GM19463 (cell line): ENCODE results near the gene SEC23B.
"Not testable (repeated sequence)": the region's sequence is repeated elsewhere in the genome, so short reads cannot be mapped to it uniquely, and the experiment has no call there.

ENCODE experiments used
- ATAC-seq: cut with Tn5 transposase; IDR thresholded peaks from one replicate; pipeline ENCODE4 v1.9.1; 2021; ENCODE audit warnings: mild to moderate bottlenecking, moderate library complexity; ENCODE audit not compliant: unreplicated experiment

Gene SEC23B

DNA sequence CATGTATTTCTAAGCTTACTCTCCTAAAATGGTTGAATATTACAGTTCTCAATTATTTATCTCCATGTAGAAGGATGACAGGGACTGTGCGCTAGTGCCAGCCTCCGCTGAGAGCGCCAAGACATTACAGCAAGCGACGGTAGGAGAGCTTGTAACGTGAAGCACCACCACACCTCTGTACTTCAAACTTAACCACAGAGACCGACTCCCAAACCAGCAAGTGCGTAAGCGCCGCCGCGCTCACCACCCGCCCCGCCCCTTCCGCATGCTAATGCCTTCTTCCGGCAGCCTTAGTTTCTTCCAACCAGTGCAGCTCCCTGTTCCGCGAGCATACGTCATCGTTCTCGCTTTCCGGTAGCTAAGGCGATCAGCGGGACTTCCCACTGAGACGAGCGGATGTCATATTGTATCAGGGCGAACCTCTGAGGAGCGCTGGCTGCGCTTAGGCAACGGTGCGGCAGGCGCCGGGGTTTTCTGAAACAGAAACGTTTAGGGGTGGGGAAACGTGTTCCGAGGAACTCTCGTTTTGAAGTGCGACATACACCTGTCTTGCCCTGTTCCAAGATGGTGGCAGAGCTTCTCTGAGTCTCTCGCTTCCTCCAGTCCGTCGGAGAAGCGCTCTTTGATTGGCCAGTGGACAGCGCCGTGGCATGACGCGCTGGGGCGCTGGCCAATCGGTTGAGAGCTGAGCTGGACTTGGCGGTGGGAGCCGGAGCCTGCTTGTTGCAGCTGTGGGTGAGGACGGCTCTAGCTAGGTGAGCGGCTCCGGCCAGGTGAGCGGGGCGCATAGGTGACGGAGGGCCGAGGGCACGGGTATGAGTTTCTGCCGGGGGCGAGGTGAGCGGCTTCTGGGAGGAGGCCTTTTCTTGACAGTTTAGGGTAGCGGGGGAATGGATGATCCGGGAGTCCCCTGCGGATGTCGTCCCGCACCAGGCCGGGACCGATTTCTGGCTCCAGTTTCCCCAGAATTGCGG, at the start of gene SEC23B:
TSS of gene SEC23B (plus strand) at position 723 of the 974 bp plus-strand sequence. CDS start 2,896 bp downstream, outside the sequence.
- peak; percentile 93 for ATAC-seq

DNA sequence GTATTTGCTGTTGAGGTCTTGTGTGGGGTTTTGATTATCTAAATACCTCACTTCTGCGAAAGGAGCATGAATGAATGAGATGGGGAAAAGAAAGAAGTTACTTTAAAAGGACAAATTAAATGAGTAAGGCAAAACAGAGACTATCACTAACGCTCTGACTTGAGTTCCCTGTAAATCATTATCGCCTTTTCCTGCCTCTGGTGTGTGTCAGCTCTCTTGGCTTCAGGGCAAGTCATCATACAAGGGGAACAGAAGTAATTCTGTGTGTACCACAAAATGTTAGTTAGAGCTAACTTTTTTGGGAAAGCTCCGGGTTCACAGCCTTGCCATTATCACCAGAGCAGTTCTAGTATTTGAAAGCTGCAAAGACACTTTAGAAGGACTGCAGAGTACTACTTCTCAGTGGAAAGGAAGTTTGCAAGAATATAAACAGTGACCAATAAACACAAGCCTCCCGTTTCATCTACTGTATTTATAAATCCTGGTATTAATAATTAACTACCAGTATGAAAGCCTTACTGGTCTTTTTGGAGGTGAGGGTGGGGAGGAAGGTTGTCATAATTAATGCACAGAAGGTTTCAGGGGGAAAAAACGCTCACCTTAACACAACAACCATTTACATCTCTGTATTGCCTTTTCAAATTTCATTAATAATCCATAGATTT, 42.1 kb upstream of the SEC23B start:
- ATAC-seq = peak; percentile 25

DNA sequence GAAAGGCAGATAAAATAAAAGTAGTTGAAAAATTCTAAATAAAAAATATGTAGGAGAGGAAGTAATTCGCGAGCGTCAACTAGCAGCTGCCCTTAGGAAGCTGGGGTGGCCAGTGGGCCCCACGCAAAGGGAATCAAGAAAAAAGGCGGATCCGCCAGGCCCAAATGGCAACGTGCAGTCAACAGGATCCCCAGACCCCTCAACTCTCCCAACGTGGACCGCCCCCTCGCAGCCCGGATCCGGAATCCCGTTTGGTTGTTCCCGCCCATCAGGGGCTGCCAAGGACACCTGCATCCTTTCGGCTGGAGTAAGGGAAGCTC, 41.2 kb upstream of the SEC23B start:
- ATAC-seq = peak; percentile 28

DNA sequence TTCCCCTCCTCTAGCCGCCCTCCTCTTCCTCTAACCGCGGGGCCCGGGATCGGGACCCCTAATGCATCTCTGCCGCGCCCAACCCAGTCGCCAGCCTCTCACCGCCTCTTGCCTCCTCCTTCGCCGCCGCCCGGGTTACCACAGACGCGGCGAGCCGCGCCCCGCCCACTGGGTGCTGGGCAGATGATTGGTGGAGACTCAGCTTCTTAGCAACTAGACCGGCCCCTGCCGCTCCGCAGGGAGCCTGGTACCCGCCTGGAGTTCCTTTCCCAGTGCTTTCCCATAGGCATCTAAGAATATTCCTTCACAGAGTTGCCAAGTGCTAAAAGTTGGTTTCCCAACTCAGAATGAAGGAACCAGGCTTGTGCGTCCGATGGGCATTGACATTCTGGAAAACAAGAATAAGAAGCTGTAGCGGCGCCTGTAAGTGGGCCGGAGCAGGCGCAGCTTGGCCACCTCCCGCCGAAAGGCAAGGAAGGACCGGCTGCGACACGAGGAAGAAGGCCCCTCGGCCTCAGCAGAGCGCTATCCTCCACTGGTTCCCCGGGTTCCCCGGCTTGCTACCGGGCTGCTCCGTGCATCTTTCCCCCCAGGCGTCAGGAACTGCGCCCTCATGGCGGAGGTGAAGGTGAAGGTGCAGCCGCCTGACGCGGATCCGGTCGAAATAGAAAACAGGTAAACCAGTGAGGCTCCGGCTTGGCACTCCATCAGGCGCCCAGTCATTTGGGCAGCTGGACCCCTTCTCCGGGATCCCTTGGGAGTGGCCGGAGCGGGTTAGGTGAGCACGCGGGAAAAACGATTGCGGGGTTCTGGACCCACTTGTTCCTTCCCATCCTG, 40.6 kb upstream of the SEC23B start, which contains the start of the genes DZANK1 and POLR3F:
TSS of gene DZANK1 (minus strand) at position 137 of the 837 bp plus-strand sequence. CDS start 1,672 bp downstream, outside the sequence.
TSS of gene POLR3F (plus strand) at position 497 of the 837 bp plus-strand sequence. CDS start at position 614, 117 bp downstream.
- peak; percentile 96 for ATAC-seq

DNA sequence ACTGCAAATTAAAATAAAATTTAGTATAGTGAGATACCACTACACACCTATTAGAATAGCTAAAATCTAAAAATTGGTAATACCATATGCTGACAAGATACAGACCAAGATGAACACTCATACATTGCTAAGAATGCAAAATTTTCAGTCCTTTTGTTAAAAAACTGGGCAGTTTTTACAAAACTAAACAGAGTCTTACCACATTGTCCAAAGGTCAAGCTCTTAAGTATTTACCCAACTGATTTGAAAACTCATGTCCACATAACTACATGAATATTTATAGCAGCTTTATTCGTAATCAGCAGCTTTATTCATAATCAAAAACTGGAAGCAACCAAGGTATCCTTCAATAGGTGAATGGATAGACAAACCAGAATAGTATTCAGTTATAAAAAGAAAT, 30.5 kb upstream of the SEC23B start:
- no peak for ATAC-seq

DNA sequence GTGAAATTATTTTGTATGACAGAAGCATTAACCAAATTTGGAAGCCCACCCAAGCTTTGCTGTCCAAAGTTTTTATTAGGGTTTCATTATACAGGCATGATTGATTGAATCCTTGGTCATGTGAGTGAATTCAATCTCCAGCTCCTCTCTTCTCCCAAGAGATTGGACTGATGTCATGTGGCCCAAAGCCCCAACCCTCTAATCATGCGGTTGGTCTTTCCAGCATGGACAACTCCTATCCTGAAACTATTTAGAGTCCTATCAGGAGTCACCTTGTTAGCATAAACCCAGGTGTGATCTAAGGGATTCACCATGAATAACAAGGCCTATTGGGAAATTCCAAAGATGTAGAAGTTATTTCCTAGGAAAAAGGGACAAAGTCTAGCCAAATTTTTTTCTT, 29.9 kb upstream of the SEC23B start:
- ATAC-seq = no peak

DNA sequence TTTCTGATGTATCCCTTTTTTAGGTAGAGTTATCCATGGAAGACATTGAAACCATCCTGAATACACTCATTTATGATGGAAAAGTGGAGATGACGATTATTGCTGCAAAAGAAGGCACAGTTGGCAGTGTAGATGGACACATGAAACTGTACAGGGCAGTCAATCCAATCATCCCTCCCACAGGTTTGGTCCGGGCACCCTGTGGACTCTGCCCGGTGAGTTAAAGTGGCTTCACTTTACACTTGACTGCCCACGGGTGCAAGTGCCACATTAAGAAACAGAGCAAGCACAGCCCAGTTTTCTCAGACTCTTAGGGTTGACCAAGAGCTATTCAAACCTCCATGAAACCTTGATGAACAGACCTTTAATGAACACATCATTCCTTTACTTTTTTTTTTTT, 26.1 kb upstream of the SEC23B start:
- ATAC-seq = no peak

DNA sequence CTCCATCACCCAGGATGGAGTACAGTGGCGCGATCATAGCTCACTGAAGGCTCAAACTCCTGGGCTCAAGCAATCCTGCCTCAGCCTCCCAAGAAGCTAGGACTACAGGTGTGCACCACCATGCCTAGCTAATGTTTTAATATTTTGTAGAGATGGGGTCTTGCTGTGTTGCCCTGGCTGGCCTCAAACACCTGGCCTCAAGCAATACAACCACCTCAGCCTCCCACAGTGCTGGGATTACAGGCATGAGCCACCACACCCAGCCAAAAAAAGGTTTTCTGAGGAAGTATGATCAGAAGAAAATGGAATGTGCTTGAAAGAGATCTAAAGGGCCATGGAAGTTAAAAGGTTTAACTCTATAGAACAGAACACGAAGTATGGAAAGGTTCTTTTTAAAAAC, 19.4 kb upstream of the SEC23B start:
- no peak for ATAC-seq

DNA sequence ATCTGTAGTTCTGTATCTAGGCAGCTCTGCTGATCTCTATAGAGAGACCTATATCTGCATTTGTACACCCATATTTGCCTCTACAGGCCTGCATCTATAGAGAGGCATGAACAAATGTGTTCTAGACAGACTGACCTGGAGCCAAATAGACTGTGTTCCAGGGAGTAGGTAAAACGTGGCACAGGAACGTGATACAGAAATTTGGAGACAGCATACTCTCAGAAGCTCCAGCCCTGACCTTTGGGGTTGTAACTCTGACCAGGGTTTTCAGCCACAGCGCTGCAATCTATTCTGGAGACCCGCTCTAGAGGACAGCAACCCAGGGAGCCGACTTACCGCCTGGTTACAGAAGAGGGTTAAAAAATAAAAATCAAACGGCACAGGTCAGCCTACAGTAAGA, 11.7 kb upstream of the SEC23B start:
- no peak for ATAC-seq

DNA sequence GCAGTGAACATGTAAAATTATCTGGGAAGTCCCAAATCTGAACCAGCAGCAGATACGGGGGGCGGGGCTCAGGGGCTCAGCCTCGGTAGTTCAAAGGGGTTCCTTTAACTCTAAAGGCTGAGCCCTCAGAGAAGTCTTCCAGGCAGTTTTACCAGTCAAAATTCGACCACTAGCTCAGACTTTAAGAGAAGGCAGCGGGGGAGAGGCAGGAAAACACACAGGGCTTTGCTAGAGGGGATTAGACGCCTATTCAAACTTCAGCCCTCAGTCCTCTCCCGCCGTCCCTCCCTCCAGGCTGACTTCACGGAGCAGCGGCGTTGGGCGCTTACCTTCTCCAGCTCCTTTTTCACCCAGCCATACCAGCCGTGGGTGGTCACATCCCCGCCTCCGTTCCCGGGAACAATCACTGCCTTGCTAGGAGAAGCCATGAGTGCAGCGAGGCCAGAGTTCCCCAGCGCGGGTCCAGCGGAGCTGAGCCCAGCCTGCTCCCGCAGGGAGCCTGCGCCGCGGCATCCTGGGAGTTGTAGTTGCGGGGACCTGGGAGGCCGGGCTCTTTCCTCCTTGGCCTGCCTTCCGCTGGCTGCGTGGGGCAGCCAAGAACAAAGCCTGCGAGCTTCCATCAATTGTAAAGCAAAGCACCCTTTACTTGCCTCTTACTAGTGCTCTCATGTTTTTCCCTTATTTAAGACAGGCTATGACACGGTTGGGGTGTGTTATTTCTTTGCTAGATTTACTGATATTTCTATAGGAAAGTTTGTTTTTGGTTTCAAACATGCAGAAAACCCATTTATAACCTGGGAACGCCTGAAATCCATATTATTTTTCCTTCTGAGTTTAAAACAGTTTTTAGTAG, 10.8 kb upstream of the SEC23B start, which contains the start of gene RBBP9:
TSS of gene RBBP9 (minus strand) at position 486 of the 853 bp plus-strand sequence. CDS start at position 428, 58 bp downstream.
- ATAC-seq = peak; percentile 99

DNA sequence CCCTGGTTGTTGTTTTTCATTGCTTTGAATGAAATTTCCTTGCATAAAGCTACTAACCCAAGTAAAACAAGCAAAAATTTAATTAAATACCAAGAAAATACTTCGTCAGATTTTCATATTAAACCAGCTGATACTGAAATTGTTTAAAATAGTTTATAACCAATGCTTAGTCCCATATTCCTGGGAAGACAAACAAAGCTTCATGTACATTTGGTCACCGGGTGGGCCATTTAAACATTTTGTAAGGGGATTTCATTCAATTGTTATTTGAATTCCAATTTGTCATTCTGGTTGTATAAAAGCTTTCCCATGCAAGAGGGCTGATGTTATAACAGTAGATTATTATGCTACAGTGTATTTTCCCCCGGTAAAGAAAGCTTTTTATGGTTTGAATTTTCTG, 10.1 kb upstream of the SEC23B start:
- no peak for ATAC-seq

DNA sequence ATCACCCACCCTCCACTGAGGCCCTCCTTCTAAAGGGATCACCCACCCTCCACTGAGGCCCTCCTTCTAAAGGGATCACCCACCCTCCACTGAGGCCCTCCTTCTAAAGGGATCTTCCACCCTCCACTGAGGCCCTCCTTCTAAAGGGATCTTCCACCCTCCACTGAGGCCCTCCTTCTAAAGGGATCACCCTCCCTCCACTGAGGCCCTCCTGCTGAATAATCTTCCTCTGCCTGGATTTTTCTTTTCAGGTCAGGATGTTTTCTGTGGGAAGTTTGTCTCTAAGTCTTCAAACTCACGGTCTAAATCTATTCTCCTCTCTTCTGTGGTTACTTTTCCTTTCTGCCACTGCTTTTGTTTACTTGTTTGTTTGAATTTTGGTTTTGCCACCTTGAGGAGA, 6.1 kb upstream of the SEC23B start:
- not testable (repeated sequence) for ATAC-seq

DNA sequence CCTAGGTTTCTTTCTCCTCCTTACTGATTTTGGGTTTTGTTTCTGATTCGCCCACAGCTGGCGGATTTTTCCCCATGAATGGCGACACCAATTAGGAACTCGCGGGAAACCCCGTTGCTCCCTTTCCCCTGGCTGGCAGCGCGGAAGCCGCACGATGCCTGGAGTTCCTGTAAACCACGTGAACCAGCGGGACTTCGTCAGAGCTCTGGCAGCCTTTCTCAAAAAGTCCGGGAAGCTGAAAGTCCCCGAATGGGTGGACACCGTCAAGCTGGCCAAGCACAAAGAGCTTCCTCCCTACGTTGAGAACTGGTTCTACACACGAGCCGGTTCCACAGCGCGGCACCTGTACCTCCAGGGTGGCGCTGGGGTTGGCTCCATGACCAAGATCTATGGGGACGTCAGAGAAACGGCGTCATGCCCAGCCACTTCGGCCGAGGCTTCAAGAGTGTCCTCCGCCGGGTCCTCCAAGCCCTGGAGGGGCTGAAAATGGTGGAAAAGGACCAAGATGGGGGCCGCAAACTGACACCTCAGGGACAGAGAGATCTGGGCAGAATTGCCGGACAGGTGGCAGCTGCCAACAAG, 3.2 kb upstream of the SEC23B start:
- no peak for ATAC-seq

DNA sequence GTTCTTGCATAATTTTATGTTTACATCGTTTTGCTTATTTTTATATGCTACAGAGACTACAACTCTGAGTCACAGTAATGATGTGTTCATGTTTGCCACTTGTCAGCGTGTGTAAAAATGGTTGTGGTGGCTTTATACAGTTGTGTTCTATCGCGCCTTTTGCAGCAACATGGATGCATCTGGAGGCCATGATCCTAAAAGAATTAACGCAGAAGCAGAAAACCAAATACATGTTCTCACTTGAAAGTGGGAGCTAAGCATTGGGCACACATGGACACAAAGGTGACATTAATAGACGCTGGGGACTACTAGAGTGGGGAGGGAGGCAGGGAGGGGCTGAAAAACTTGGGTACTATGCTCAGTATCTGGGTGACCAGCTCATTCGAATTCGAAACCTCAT, 996 bp upstream of the SEC23B start:
- no peak for ATAC-seq

DNA sequence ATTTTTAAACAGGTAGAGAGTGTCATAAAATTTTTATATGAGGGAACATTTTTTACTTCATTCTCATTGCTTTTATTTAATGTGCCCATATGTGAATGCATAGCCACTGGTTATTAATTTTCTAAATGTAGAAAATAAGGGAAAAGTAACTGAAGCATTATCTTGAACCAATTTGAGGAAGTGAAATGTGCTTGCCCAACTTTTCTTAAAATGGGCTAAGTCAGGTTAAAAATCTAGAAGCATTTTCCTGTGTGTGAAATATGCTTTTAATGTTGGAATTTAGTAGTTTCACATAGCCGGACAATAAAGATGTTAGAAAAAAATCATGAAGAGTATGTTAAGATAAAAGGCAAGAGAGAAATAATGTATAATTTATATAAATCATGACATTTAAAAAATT, 3.8 kb downstream of the SEC23B start:
- no peak for ATAC-seq

DNA sequence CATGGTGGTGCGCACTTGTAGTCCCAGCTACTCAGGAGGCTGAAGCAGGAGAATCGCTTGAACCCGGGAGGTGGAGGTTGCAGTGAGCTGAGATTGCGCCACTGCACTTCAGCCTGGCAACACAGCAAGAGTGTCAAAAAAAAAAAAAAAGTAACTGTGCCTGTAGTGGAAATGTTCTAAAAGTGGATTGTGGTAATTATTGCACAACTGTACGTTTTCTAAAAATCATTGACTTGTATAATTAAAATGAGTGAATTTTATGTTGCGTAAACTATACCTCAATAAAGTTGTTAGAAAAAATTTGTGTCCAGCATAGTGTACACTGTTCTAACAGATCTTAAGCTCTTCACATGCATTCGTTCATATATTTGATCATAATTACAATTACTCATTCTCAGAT, 5.5 kb downstream of the SEC23B start:
- no peak for ATAC-seq

DNA sequence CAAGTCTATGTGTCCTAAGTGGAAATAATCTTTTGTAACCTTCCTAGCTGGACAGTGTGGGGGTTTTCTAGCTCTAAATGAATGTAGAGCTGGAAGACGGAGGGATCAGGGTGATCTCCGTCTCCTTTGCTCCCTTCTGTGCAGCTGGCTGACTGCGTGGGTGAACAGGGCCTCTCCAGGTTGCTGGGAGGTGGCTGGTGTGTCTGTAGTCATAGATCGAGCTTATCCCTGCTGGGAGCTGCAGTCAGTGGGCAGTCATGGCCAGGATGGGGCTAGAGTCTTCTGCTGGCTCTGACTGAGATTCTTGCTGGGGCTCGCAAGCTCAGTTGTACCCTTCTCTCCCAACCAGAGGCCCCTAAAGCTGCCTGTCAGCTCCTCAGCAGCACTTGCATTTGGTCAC, 6.4 kb downstream of the SEC23B start:
- no peak for ATAC-seq

DNA sequence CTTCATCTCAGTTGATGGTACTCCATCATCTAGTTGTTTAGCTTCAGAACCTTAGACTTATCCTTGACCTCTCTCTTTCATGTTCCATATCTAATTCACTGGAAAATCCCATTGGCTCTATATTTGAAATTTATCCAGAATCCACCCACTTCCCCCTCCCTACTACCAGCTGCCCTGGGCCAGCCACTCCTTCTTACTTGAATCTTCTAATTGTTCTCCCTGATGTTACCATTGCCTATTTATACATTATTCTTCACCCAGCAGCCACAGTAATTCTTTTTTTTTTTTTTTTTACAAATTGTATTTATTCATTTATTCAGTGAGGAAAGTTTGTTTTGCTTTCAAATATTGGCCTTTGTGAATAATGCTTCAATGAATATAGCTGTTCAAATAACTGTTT, 8.2 kb downstream of the SEC23B start:
- ATAC-seq = no peak

DNA sequence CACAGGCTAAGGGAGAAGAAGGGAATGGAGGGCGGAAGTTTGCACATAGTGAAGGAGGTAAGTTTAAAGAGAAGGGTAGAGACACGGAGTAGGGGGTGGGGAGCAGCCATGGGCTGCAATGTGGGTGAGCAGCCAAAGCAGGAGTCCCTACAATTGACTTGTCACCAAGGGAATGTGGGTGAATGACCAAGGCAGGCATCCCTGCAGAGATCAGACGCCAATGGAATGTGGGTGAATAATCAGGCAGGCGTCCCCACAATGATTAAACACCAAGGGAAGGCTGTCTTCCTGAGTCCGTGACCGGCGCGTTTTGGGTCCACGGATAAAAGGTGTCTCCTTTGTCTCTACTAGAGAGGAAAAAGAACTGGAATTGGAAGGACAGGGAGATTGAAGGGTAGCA, 14.3 kb downstream of the SEC23B start:
- ATAC-seq = not testable (repeated sequence)

DNA sequence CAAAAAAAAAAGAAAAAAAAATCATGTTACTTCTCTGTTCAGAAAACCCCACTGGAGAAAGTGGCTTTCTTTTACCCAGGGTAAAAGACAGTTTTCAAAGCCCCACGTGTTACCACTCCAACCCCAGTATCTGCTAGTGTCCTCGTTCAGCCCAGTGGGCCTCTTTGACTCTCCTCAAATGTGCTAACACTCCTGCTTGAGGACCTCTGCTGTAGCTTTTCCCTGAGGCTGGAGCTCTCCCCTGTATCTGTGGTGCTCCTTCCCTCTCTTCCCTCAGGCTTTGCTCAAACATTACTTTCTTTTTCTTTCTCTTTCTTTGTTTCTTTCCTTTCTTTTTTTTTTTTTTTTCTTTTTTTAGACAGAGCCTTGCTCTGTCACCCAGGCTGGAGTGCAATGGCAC, 15.3 kb downstream of the SEC23B start:
- ATAC-seq = no peak
